ENCODE measurements around the gene ZSWIM4.

ZSWIM4 gene

GRCh38 chr19:13817018-13817614, 21.9 kb downstream of the ZSWIM4 start:
- peak overlapping the region; percentile 56 for H3K27ac ChIP-seq
- TF ChIP-seq CTCF (conservative IDR thresholded peaks at IDR 0.05), result no peak

GRCh38 chr19:13817615-13818371, 22.6 kb downstream of the ZSWIM4 start:
- peak overlapping the region; percentile 56 for H3K27ac ChIP-seq
- no peak for TF ChIP-seq CTCF (conservative IDR thresholded peaks at IDR 0.05)

DNA sequence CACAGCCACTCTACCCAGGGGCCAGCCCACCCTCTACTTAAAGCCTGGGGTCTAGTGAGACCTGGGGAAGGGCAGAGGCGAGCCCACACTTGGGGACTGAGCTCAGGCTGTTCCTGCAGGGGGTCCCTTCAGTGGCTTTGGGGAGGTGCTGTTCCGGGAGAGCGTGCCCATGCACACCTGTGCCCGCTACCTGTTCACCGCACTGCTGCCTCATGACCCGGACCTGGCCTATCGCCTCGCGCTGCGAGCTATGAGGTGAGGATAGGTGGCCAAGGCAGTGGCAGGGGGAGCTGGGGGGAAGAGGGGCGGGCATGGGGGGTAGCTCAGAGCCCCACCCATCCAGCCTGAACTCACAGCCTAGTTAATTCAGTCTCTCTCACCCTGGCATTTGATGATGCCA, 24.0 kb downstream of the ZSWIM4 start:
- TF ChIP-seq CTCF (conservative IDR thresholded peaks at IDR 0.05), result no peak
- no peak overlapping the region for H3K27ac ChIP-seq

- H3K27ac ChIP-seq, result no peak overlapping the region
- no peak for TF ChIP-seq CTCF (conservative IDR thresholded peaks at IDR 0.05)
Measured at GRCh38 chr19:13821292-13821691, 26.0 kb downstream of the ZSWIM4 start.

GRCh38 chr19:13823256-13823655, 28.0 kb downstream of the ZSWIM4 start:
- TF ChIP-seq CTCF (conservative IDR thresholded peaks at IDR 0.05), result no peak
- H3K27ac ChIP-seq, result no peak overlapping the region

- no peak overlapping the region for H3K27ac ChIP-seq
- no peak for TF ChIP-seq CTCF (conservative IDR thresholded peaks at IDR 0.05)
Measured at GRCh38 chr19:13823901-13824300, 28.7 kb downstream of the ZSWIM4 start.

- TF ChIP-seq CTCF (conservative IDR thresholded peaks at IDR 0.05), result no peak
- no peak overlapping the region for H3K27ac ChIP-seq
Measured at GRCh38 chr19:13824703-13825102, 29.5 kb downstream of the ZSWIM4 start.

Measured in VCaP (cell line).